GM18502 (cell line): ENCODE results near the gene PYY.

Experiments used
- ATAC-seq: cut with Tn5 transposase; IDR thresholded peaks from one replicate; pipeline ENCODE4 v1.9.1; 2021; ENCODE audit warnings: mild to moderate bottlenecking; ENCODE audit not compliant: unreplicated experiment, poor library complexity

PYY gene

GRCh38 chr17:43918026-43918389, 35.7 kb downstream of the PYY start:
- ATAC-seq, result no peak

GRCh38 chr17:43917348-43918025, 36.3 kb downstream of the PYY start:
- ATAC-seq, result no peak

- no peak for ATAC-seq
Measured at GRCh38 chr17:43917016-43917347, 36.8 kb downstream of the PYY start.

DNA sequence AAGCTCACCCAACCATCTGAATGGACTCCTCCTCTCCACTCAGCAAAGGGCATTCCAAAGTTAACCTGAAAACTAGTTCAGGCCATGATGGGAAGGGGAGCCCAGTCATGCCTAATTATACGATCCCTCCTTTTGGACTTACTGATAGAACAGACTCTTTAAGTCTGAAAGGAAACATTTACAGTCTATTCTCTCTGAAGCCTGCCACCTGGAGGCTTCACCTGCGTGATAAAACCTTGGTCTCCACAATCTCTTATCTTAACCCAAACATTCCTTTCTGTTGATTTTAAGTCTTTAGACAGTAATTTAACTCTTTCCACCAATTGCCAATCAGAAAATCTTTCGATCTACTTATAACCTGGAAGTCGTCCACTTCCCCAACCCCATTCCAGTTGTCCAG, 37.4 kb downstream of the PYY start:
- no peak for ATAC-seq

GRCh38 chr17:43915559-43915958, 38.2 kb downstream of the PYY start:
- ATAC-seq, result no peak

- ATAC-seq, result no peak
Measured at GRCh38 chr17:43914451-43914850, 39.3 kb downstream of the PYY start.

DNA sequence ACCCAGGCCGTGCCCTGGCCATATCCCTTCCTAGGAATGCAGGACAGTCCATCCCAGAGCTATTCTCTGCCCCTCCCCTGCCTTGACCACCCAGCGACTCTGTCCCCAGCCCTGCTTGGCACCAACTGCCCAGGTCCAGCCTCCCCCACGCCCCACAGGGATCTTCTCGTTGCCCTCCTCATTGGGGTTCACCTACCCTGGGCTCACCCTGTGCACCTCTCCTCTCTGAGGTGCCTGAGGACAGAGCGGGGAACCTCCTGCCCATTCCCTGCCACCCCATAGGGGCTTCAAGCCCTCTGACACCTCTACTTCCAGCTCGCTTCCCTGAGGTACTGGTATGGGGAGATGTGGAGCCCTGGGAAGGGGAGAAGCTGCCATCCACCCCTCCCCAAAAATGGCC, 40.2 kb downstream of the PYY start:
- ATAC-seq, result no peak

DNA sequence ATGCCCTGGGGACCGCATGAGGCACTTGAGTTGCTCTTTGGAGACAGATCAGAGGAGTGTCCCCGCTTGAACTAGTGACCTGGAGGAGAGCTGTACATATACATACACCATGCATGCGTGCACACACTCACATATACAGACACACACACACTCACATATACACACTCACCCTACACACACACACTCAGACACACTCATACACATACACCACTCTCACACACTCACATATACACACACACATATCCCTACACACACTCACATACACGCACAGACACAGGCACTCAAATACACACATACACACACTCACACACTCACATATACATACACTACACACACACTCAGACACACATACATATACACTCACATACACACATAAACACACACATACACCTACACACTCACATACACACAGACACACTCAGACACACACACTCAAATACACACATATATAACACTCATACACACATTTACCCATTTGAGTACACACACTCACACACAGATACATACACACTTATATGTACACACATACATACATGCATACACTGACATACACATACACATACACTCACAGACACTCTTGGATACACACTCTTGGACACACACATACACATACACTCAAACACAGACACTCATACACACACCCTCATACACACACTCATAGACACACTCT, 41.0 kb downstream of the PYY start:
- no peak for ATAC-seq

GRCh38 chr17:43911904-43912303, 41.8 kb downstream of the PYY start:
- no peak for ATAC-seq

DNA sequence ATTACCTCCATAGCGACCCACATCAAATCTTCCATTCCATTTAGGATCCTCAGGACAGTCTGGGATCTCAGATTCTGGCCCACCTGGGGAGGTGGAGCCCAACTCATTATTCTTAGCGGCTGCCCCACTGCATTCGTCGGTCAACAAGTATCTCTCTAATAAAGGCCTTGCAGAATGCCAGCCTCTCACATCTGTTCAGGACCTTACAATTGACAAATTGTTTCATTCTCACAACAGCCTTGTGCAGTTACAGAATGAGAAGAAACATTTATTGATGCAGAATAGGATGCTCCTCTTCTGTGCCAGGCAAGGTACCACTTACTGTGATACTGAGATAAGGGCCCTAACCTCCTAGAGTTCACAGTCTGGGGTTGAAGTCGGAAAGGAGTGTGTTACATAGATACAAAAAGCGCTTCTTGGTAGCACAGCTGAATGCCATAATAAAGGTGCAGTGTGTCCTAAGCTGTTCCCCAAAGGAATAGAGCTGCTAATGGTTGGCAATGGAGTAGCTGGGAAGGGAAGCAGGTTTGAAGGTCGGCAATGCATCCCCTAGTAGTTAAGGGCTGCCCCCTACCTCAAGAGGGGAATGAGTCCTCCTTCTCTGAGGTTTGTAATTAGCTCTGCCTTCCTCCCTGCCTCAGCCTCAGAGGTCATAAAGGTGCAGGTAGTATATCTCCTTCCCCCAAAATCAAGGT, 44.1 kb downstream of the PYY start:
- ATAC-seq, result no peak

DNA sequence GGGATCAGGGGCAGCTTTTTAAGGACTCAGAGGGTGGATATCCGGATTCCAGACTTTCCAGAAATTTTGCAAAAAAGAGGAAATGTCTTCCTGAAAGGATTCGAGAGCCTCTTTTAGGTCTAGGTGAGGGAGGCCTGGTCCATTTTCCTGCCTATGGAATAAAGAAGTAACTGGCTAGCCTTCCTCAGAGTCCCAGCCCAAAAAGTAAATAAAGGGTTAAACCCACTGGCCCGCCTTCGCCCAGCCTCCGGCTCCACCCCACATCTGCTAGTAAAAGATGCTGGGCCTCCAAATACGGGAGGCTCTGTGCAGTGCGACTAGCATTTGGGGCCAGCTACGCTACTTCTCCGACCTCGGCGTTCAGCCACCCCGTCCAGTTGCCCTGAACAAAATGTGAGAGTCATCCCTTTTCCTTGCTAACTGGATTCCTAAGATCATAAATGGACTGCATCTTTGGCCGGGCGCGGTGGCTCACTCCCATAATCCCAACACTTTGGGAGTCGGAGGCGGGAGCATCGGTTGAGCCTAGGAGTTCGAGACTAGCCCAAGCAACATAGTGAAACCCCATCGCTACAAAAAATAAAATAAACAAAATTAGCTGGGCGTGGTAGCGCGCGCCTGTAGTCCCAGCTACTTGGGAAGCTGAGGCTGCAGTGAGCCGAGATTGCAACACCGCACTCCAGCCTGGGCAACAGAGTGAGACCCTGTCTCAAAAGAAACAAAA, 45.6 kb downstream of the PYY start:
- no peak for ATAC-seq

GRCh38 chr17:43907425-43907981, 46.2 kb downstream of the PYY start, which contains the start of gene MPP2:
MPP2 (minus strand) TSS chr17:43907536; CDS start chr17:43904460, 3,076 bp downstream.
- ATAC-seq, result no peak

GRCh38 chr17:43906951-43907424, 46.8 kb downstream of the PYY start:
- no peak for ATAC-seq

DNA sequence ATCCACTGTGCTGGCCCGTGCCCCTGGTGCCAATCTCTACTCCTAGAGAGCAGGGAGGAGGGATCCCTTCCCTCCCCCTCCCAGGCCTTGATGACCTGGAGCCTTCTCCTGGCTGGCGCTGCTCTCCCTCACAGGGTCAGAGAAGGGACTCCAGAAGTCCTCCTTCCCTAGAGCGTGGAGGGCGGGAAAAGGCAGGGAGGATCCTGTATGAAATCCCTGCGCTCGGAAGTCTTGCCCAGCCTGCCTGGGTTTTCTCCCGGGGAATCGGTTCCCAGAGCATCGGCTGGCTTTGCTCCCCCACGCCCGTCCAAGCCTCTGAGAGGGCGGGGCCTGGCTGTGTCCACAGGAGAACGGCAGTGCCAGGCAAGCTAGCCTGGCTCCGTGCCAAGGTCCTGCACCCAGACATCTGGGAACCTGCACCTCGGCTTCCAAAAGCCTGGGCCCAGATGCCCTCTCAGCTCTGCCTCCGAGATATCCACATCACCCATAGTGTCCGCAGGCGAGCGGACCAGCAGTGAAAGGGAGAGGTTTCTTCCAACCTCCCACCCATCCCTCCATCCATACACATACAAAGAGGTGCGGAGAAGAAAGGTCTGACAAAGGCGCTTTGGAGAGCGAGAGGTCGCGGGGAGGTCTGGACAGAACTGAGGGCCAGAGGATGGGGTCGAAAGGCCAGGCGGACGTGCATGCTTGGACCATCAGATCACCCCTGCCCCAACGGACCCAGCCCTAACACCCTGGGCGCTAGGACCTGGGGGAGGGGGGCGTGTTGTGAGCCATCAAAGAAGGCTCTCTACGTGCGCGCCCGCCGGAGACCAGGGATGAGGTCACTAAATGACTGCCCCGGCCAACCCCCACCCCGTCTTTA, 47.5 kb downstream of the PYY start:
- ATAC-seq, result no peak

GRCh38 chr17:43905400-43905984, 48.2 kb downstream of the PYY start:
- ATAC-seq, result no peak
